Ectodermal cell (in vitro differentiated cells): ENCODE results near the gene RUFY4.

Experiments
- H3K27ac ChIP-seq: 2 replicates; pipeline ENCODE4 v1.7.0; 2013; ENCODE audit warnings: mild to moderate bottlenecking, low read depth, low read length; ENCODE audit not compliant: insufficient read depth, poor library complexity, severe bottlenecking
- H3K27me3 ChIP-seq: 2 replicates; pipeline ENCODE4 v1.7.0; 2013; ENCODE audit warnings: mild to moderate bottlenecking, low read length; ENCODE audit not compliant: insufficient read depth, control insufficient read depth, poor library complexity, severe bottlenecking
- H3K36me3 ChIP-seq: one replicate; pipeline ENCODE4 v1.7.0; 2013; ENCODE audit warnings: low read length; ENCODE audit not compliant: control insufficient read depth, insufficient read depth
- H3K4me1 ChIP-seq: one replicate; pipeline ENCODE4 v1.7.0; 2013; ENCODE audit warnings: low read length; ENCODE audit not compliant: control insufficient read depth, insufficient read depth
- H3K4me3 ChIP-seq: 2 replicates; pipeline ENCODE4 v1.7.0; 2013; ENCODE audit warnings: low read depth, low read length, control low read depth; ENCODE audit not compliant: insufficient read depth
- H3K9me3 ChIP-seq: 2 replicates; pipeline ENCODE4 v1.7.0; 2013; ENCODE audit warnings: mild to moderate bottlenecking, low read length, moderate library complexity; ENCODE audit not compliant: control insufficient read depth
- WGBS, 2 experiments: methylation state at CpG; one replicate each; pipeline ENCODE4 v1.1.7; 2013; ENCODE audit warnings: missing lambda C conversion rate in 2 of 2; 5-methylcytosine and 5-hydroxymethylcytosine counted together

Gene RUFY4

GRCh38 chr2:218024871-218025270 is 44.2 kb upstream of the RUFY4 start:
- no peaks in the 10 kb centered on the region for H3K9me3 ChIP-seq
- 94 to 100% methylated on average over 2 of the region's 2 CpGs for WGBS, 2 experiments
- no peaks in the 10 kb centered on the region for H3K27me3 ChIP-seq
- H3K4me1 ChIP-seq = peaks cover 34% of the 10 kb centered on the region
- no peak overlapping the region for H3K27ac ChIP-seq
- H3K4me3 ChIP-seq = no peak overlapping the region
- H3K36me3 ChIP-seq = no peaks in the 10 kb centered on the region

DNA sequence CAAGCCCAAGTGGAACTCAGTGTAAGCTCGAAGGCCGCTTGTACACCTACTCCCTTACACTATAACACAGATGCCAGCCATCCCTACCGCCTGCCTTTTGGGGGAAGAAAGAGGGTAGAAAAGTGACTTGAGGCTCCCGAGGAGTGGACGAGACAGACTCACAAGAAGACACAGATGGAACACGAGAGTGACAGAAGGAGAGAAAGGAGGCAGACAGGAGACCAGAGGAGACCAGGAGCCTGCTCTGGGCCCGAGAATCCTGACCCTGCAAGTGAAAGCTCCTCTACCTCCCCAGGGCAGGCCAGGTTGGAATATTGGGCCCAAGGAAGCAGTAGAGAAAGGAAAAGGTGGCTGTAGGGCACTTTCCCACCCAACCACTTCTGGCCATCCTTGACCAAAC is 42.8 kb upstream of the RUFY4 start:
- WGBS, 2 experiments = 87 to 89% methylated on average over 7 of the region's 7 CpGs
- H3K27ac ChIP-seq = no peak overlapping the region
- H3K4me3 ChIP-seq = no peak overlapping the region

GRCh38 chr2:218026676-218027425 is 42.2 kb upstream of the RUFY4 start:
- no peaks in the 10 kb centered on the region for H3K9me3 ChIP-seq
- no peak overlapping the region for H3K27ac ChIP-seq
- WGBS, 2 experiments = 87 to 89% methylated on average over 16 to 17 of the region's 17 CpGs
- H3K4me1 ChIP-seq = peaks cover 32% of the 10 kb centered on the region
- no peaks in the 10 kb centered on the region for H3K36me3 ChIP-seq
- no peak overlapping the region for H3K4me3 ChIP-seq
- peaks cover 5% of the 10 kb centered on the region for H3K27me3 ChIP-seq

More for the DNA sequence above, 42.8 kb upstream of the RUFY4 start:
- Histone ChIP-seq H3K4me1 (peaks cover 34% of the 10 kb centered on the region), H3K27me3 (no peaks in the 10 kb centered on the region), H3K9me3 (no peaks in the 10 kb centered on the region), H3K36me3 (no peaks in the 10 kb centered on the region)

DNA sequence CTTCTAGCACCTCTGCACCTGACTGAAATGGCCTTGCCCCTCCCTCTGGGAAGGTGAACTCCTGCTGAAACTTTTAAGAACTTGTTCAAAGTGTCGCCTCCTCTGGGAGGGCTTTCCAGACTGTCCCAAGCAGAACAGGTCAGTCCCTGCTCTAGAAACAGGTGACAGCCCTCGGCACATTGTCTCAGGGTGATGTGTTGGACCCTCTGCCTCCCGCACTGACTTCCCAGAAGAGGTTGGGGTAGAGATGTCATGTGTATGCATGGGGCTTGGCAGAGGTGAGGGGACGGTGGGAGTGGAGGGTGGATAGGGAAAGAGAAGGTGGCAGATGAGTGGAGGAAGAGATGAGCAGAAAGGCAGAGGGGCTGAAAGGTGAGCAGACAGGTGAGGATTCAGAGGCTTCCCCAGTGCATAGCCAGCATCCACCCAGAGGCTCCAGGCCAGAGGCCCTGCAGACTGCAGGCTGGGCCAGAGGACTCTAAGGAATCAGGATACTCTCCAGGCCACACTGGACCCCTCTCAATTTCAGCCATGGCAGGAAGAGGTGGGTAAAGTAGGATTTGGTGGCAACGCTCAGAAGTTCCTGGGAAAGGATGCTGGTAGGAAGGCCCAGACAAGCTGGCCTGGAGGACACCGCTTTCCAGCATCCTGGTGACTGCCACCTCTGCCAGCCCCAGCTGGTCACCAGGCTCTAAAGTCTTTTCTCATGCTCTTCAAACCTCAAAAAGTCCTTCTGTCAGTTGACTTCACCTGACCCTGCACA is 41.4 kb upstream of the RUFY4 start:
- no peak overlapping the region for H3K4me3 ChIP-seq
- 92 to 93% methylated on average over 6 of the region's 6 CpGs for WGBS, 2 experiments
- H3K9me3 ChIP-seq = no peaks in the 10 kb centered on the region
- H3K27me3 ChIP-seq = peaks cover 12% of the 10 kb centered on the region
- peaks cover 32% of the 10 kb centered on the region for H3K4me1 ChIP-seq
- no peaks in the 10 kb centered on the region for H3K36me3 ChIP-seq
- no peak overlapping the region for H3K27ac ChIP-seq

- 87 to 88% methylated on average over 2 of the region's 2 CpGs for WGBS, 2 experiments
- Histone ChIP-seq H3K9me3 (no peaks in the 10 kb centered on the region), H3K27ac (no peak overlapping the region), H3K4me1 (peaks cover 32% of the 10 kb centered on the region), H3K27me3 (peaks cover 17% of the 10 kb centered on the region), H3K4me3 (no peak overlapping the region), H3K36me3 (no peaks in the 10 kb centered on the region)
These were observed 40.9 kb upstream of the RUFY4 start for GRCh38 chr2:218028189-218028495.

DNA sequence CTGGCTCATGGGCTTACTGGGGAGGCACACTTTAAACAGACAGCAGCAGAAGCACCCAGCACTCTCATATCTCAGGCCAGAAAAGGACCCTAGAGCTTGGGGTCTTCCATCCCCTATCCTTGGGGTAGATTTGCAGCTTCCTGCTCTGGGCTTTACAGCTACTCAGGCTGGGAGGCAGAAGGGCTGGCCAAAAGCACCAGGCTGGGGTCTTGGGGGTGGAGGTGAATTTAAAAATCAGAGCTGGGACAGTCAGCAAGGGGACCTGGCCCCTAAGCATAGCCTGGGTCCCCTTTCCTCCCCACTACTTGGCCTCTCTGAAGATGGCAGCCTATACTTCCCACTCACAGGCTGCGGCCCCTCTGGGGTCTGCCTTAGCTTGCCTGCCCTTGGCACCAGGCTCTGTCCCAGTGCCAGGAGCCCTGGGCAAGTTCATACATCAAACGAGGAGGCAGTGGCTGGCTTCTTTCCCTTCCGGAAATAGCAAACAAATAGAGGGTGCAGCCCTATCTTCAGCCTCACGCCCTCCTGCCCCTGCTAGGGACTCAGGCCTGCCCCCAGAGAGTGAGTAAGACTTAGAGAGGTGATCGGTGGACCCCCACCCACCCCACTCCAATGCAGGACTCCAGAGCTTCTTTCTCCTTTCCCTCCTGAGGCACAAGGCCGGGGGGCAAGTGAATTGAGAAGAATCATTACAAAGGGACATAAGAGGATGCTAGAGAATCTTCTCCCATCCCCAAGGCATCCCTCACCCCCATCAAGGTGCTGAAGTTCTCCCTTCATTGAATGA is 40.3 kb upstream of the RUFY4 start:
- Histone ChIP-seq H3K27me3 (peaks cover 23% of the 10 kb centered on the region), H3K9me3 (no peaks in the 10 kb centered on the region), H3K4me3 (no peak overlapping the region), H3K36me3 (no peaks in the 10 kb centered on the region), H3K27ac (no peak overlapping the region), H3K4me1 (peaks cover 29% of the 10 kb centered on the region)
- WGBS, 2 experiments = 84 to 88% methylated on average over 6 of the region's 6 CpGs

DNA sequence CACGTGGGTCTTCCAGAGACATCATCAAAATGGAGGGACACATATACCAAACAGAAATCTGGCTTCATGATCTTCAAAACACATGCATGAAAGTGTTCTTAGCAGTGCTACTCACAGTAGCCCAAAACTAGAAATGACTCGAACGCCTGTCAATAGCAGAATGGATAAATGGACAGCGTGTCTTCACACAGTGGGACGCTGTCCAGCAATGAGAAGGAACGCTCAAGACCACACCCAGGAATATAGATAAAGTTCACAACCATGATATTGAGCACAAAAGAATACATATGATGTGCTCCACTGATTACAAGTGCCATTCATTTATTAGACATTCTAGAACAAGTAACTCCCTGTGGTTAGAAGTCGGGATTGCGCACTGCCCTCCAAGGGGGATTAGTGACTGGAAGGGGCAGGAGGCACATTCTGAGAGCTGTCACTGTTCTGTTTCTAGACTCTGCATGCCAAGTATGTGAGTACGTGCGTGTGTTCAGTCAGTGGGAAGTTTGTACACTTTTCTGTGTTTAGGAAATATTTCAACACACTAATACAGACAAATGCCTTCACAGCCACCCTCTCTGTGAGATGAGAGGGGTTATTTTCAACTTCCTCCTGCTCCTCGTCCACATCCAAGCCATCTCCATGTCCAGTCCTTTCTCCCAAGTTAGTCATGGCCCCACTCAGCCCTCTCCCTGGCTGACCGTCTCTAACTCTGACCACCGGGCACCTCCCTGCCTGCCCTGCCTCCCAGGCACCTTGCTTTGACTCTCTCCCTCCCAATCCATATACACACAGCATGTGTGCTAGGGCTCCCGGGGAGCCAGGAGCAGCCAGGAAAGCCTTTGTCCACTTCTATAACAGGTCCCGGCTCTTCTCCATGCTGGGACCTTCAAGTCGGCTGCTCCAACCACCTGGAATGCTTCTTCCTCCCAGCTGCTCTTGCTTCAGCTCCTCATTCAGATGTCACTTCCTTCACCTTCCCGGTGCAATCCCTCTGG is 39.4 kb upstream of the RUFY4 start:
- Histone ChIP-seq H3K27ac (no peak overlapping the region), H3K27me3 (peaks cover 32% of the 10 kb centered on the region), H3K4me1 (peaks cover 27% of the 10 kb centered on the region), H3K4me3 (no peak overlapping the region), H3K9me3 (no peaks in the 10 kb centered on the region), H3K36me3 (no peaks in the 10 kb centered on the region)
- WGBS, 2 experiments = 90 to 92% methylated on average over 15 to 17 of the region's 17 CpGs

DNA sequence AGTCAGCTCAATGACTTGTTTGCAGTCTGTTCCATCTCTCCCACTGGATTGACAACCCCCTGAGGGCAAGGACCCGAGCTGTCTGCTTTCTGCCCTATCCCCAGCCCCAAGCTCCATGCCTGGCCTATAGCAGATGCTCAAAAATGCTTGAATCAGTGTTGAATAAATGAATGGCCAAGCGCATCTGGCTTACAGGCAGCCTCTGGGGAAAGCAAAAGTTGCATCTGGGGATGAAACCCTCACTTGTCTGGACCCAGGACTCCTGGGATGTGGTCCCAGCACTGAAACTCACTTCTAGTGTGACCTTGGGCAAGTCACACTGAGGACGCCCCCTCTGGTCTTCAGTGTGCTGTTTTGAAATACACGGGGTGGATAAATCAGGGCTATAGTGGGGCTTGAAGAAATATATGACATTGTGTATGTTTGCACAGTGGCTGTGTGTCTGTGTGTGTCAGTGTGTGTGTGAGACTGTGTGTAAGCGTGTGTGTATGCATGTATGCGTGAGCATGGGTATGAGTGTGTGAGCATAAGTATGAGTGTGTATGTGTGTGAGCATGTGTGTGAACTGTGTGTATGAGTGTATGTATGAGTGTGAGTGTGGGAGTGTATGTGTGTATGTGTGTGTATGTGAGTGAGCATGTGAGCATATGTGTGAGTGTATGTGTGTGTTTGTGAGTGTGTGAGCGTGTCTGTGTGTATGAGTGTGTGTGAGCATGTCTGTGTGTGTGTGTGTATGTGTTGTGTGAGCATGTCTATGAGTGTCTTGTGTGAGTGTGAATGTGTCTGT is 38.5 kb upstream of the RUFY4 start:
- no peaks in the 10 kb centered on the region for H3K9me3 ChIP-seq
- H3K4me3 ChIP-seq = no peak overlapping the region
- no peaks in the 10 kb centered on the region for H3K36me3 ChIP-seq
- 88 to 90% methylated on average over 7 of the region's 7 CpGs for WGBS, 2 experiments
- H3K27ac ChIP-seq = no peak overlapping the region
- H3K4me1 ChIP-seq = peaks cover 21% of the 10 kb centered on the region
- H3K27me3 ChIP-seq = peaks cover 33% of the 10 kb centered on the region

DNA sequence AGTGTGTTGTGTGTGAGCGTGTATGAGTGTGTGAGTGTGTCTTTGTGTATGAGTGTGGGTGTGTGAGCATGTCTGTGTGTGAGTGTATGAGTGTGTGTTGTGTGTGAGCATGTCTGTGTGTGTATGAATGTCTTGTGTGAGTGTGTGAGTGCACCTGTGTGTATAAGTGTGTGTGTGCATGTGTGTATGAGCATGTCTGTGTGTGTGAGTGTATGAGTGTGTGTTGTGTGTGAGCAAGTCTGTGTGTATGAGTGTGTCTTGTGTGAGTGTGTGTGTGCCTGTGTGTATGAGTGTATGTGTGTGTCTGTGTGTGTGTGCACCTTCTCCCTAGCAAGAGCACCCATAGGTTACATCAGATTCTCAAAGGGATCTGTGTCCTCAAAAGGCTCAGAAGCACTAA is 37.8 kb upstream of the RUFY4 start:
- 90 to 94% methylated on average over 1 of the region's 1 CpG for WGBS, 2 experiments
- Histone ChIP-seq H3K4me1 (peaks cover 18% of the 10 kb centered on the region), H3K9me3 (no peaks in the 10 kb centered on the region), H3K36me3 (no peaks in the 10 kb centered on the region), H3K27ac (no peak overlapping the region), H3K4me3 (no peak overlapping the region), H3K27me3 (peaks cover 33% of the 10 kb centered on the region)
